Tibial artery (tissue), 4 donors: Measurements from ENCODE around the gene CORO2B.

Experiments used
- DNase-seq, 2 donors: peaks; one replicate each; pipeline ENCODE4 v3.0.0-alpha.2; 2019
- H3K27ac ChIP-seq, 2 donors: fragments of 200-600 bp; sonication (generic) in 1 of 2; 1 replicate in 1 of 2; 2 replicates in 1 of 2; pipeline ENCODE4 v1.5.1; 2018 to 2019; ENCODE audit warnings: mild to moderate bottlenecking in 1 of 2
- H3K27me3 ChIP-seq, 2 donors: fragments of 200-600 bp; sonication (generic) in 1 of 2; one replicate each; pipeline versions ENCODE4 v1.5.1 to v1.6.0; 2016 to 2019
- H3K36me3 ChIP-seq, 3 donors: fragments of 200-600 bp; sonication (generic) in 2 of 3; one replicate each; pipeline ENCODE4 v1.5.1; 2016 to 2019; ENCODE audit warnings: mild to moderate bottlenecking in 2 of 3
- H3K4me1 ChIP-seq, 4 donors: fragments of 200-600 bp; sonication (generic) in 2 of 4; 1 replicate in 3 of 4; 2 replicates in 1 of 4; pipeline ENCODE4 v1.5.1; 2016 to 2019
- H3K4me3 ChIP-seq, 2 donors: fragments of 200-600 bp; sonication (generic) in 1 of 2; 1 replicate in 1 of 2; 2 replicates in 1 of 2; pipeline ENCODE4 v1.5.1; 2018 to 2019; ENCODE audit warnings: mild to moderate bottlenecking in 2 of 2
- H3K9me3 ChIP-seq, 3 donors: fragments of 200-600 bp; sonication (generic) in 1 of 3; one replicate each; pipeline ENCODE4 v1.5.1; 2016 to 2019
- CTCF ChIP-seq, 2 experiments: fragments of 200-600 bp in 1 of 2; fragments of 450-650 bp in 1 of 2; IDR thresholded peaks; one replicate each; pipeline ENCODE4 v1.5.1; 2017 to 2019; ENCODE audit warnings: antibody characterized with exemption in 2 of 2, mild to moderate bottlenecking in 1 of 2, moderate library complexity in 1 of 2
- intact Hi-C: fragments of 100-400 bp; cut with DNase I; formaldehyde crosslinking; loops from one replicate; pipeline ENCODE4 v1.15.0; 2023; ENCODE audit warnings: low total_unique reads

CORO2B gene

GRCh38 chr15:68683551-68683950, 104.8 kb downstream of the CORO2B start:
- Histone ChIP-seq H3K27me3 (no peaks in the 10 kb centered on the region), H3K4me1 (no peaks in the 10 kb centered on the region), H3K9me3 (no peaks in the 10 kb centered on the region), H3K27ac (no peak overlapping the region), H3K4me3 (no peak overlapping the region), H3K36me3 (no peaks in the 10 kb centered on the region)
- DNase-seq = peak in 1 of 2 donors; percentile 13
- no peak for TF ChIP-seq CTCF (IDR thresholded peaks at IDR 0.05)
- intact Hi-C loops = no loop called here

- Histone ChIP-seq H3K9me3 (no peaks in the 10 kb centered on the region), H3K27ac (no peak overlapping the region), H3K27me3 (no peaks in the 10 kb centered on the region), H3K36me3 (no peaks in the 10 kb centered on the region), H3K4me3 (no peak overlapping the region), H3K4me1 (no peaks in the 10 kb centered on the region)
- DNase-seq = peak in 1 of 2 donors; percentile 15
- intact Hi-C loops = no loop called here
- TF ChIP-seq CTCF (IDR thresholded peaks at IDR 0.05) = no peak
Observed at GRCh38 chr15:68684476-68684875, 105.7 kb downstream of the CORO2B start.

GRCh38 chr15:68687136-68687735, 108.4 kb downstream of the CORO2B start:
- no peaks in the 10 kb centered on the region for H3K36me3 ChIP-seq
- no peaks in the 10 kb centered on the region for H3K27me3 ChIP-seq
- no peaks in the 10 kb centered on the region for H3K9me3 ChIP-seq
- TF ChIP-seq CTCF (IDR thresholded peaks at IDR 0.05) = no peak
- peak in 1 of 2 donors; percentile 10 for DNase-seq
- intact Hi-C loops = no loop called here
- H3K4me3 ChIP-seq = no peak overlapping the region
- H3K27ac ChIP-seq = no peak overlapping the region
- no peaks in the 10 kb centered on the region for H3K4me1 ChIP-seq

GRCh38 chr15:68691705-68692104, 112.9 kb downstream of the CORO2B start:
- intact Hi-C loops = no loop called here
- Histone ChIP-seq H3K27ac (no peak overlapping the region), H3K4me3 (no peak overlapping the region), H3K4me1 (no peaks in the 10 kb centered on the region), H3K36me3 (no peaks in the 10 kb centered on the region), H3K27me3 (no peaks in the 10 kb centered on the region), H3K9me3 (no peaks in the 10 kb centered on the region)
- no peak for DNase-seq
- no peak for TF ChIP-seq CTCF (IDR thresholded peaks at IDR 0.05)

GRCh38 chr15:68693071-68693470, 114.3 kb downstream of the CORO2B start:
- Histone ChIP-seq H3K4me1 (no peaks in the 10 kb centered on the region), H3K4me3 (no peak overlapping the region), H3K36me3 (no peaks in the 10 kb centered on the region), H3K27me3 (no peaks in the 10 kb centered on the region), H3K9me3 (no peaks in the 10 kb centered on the region), H3K27ac (no peak overlapping the region)
- intact Hi-C loops = no loop called here
- TF ChIP-seq CTCF (IDR thresholded peaks at IDR 0.05) = no peak
- DNase-seq = no peak

GRCh38 chr15:68694111-68694510, 115.3 kb downstream of the CORO2B start:
- intact Hi-C loops = no loop called here
- TF ChIP-seq CTCF (IDR thresholded peaks at IDR 0.05) = no peak
- Histone ChIP-seq H3K36me3 (no peaks in the 10 kb centered on the region), H3K27ac (no peak overlapping the region), H3K4me1 (no peaks in the 10 kb centered on the region), H3K4me3 (no peak overlapping the region), H3K9me3 (no peaks in the 10 kb centered on the region), H3K27me3 (no peaks in the 10 kb centered on the region)
- DNase-seq = no peak
